Measurements from ENCODE around the gene VDR.
A peak's percentile ranks its signal among the peaks of the same experiment; 100 is the strongest.

Gene VDR

DNA sequence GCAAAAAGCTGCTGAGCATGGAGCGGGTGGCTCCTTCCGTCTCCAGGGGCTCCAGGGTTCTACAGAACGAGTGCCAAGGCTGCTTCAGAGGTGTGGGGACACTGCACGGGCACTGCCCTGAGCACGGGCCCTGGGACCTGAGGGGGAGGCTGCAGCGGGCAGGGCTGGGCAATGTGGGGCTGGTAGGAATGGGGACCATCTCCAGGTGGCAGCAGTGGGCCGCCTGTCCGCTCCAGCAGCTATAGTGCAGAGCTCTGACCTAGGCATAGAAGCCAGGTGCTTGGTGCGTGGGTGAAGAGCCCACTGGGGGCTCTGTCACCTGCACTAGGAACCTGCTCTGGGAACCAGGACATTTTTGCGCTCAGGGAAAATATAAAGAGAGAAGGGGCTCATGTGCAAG lies 107.4 kb downstream of the VDR start:
- H2AK5ac ChIP-seq (ENCODE audit: low read length, severe bottlenecking), result no peak overlapping the region
- no peak overlapping the region for H4K91ac ChIP-seq (ENCODE audit: low read length)
- no peak overlapping the region for H2BK12ac ChIP-seq (ENCODE audit: low read length in 2 of 2)
- peaks cover 18% of the 10 kb centered on the region for H3K4me1 ChIP-seq (ENCODE audit: control insufficient read depth, insufficient read depth, low read depth, low read length)
- H3K36me3 ChIP-seq (ENCODE audit: control insufficient read depth in 1 of 2, insufficient read depth in 2 of 2, low read depth in 1 of 2, low read length in 2 of 2), result peaks cover 79 to 83% of the 10 kb centered on the region in 2 experiments
- no peak overlapping the region for H3K9ac ChIP-seq (ENCODE audit: low read length)
- H3K4me2 ChIP-seq (ENCODE audit: low read length, poor library complexity, severe bottlenecking), result no peak overlapping the region
- H2BK120ac ChIP-seq (ENCODE audit: low read depth, low read length), result no peak overlapping the region
- no peaks in the 10 kb centered on the region for H3K9me3 ChIP-seq (ENCODE audit: control insufficient read depth, low read length)
- no peak overlapping the region for H3K4me3 ChIP-seq (ENCODE audit: insufficient read depth in 1 of 2, low read depth in 1 of 2, low read length in 2 of 2)
- peaks cover 51% of the 10 kb centered on the region for H3K79me1 ChIP-seq (replicated peaks; ENCODE audit: low read length, poor library complexity, severe bottlenecking)
- H4K8ac ChIP-seq (ENCODE audit: low read length), result no peak overlapping the region
- peak overlapping the region; percentile 2 for H2BK15ac ChIP-seq (ENCODE audit: low read depth, poor library complexity, severe bottlenecking)
- no peak overlapping the region for H3K4ac ChIP-seq (ENCODE audit: low read depth in 1 of 2, low read length in 2 of 2)
- H3K23ac ChIP-seq (ENCODE audit: low read length in 2 of 2), result no peak overlapping the region
- H3K27me3 ChIP-seq (ENCODE audit: control insufficient read depth in 1 of 2, insufficient read depth in 1 of 2, low read length in 2 of 2), result no peaks in the 10 kb centered on the region
- WGBS, result 94% methylated on average over 10 of the region's 10 CpGs
- H3K14ac ChIP-seq (ENCODE audit: low read length in 2 of 2), result no peak overlapping the region
- no peak overlapping the region for H2AFZ ChIP-seq (ENCODE audit: low read depth, low read length)
- DNase-seq, result no peak
- H3K18ac ChIP-seq (ENCODE audit: low read depth in 1 of 2, low read length in 2 of 2), result no peak overlapping the region
- H2BK5ac ChIP-seq (ENCODE audit: low read depth, low read length, poor library complexity, severe bottlenecking), result no peak overlapping the region
- no peak overlapping the region for H3K27ac ChIP-seq (ENCODE audit: low read length, poor library complexity, severe bottlenecking)

DNA sequence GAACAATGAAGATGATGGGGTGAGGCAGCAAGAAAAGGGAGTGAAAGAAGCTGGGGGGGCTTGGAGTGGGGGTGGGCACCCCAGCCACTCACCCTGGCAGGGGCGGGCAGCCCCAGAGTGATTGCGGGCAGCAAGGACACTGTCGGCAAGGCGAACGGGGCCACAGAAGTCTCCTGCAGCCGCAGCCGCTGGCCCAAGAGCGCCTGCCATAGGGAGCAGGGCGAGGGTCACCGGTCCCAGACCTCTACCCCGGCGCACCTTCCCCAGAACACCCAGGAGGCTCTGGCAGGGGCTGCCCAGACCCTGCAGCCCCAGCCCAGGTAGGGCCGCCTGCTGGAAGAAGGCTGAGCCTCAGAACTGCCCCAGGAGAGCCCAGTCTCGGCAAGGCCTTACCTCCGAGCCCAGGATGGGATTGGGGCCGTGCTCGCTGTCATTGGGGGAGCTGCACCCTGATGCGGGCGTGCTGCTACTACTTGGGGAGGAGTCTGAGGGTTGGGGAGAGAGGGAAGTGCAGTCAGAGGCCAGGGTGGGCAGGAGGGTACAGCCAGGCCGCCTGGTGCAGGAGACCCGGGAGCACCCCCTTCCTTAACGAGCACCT lies 108.9 kb downstream of the VDR start:
- no peak overlapping the region for H3K9ac ChIP-seq (ENCODE audit: low read length)
- H2BK5ac ChIP-seq (ENCODE audit: low read depth, low read length, poor library complexity, severe bottlenecking), result no peak overlapping the region

DNA sequence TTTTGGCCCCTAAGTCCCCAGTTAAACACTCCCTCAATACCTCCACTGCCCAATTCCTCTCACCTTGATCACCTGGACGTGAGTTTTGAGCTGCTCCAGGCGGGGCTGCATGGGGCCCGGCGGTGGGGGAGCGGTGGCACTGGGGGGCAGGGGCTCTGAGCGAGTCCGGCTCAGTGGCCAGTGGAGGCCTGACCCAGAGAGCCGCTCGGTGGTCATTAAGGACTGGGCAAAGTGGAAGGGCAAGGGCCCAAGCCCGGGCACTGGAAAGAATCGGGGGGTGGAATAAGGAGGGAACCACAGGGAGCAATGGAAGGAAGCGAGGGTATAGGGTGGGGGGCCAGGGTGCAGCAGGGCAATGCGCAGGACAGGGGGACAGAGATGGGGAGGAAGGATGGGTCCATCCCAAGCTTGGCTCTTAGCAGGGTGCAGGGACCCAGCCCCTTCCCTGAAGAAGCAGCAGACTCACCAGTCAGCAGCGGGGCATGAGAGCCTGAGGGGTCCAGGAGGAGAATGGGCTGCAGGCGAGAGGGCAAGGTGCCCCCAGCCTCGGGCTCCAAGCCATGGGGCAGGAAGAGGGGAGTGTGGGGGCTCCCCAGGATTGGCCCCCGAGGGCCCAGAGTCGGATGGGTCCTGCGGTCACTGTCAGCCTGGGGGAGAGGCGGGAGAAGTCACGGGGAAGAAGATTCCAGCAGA lies 109.5 kb downstream of the VDR start:
- Histone ChIP-seq H3K18ac (ENCODE audit: low read depth in 1 of 2, low read length in 2 of 2) (no peak overlapping the region), H3K27me3 (ENCODE audit: control insufficient read depth in 1 of 2, insufficient read depth in 1 of 2, low read length in 2 of 2) (no peaks in the 10 kb centered on the region), H3K4me3 (ENCODE audit: insufficient read depth in 1 of 2, low read depth in 1 of 2, low read length in 2 of 2) (no peak overlapping the region), H3K23ac (ENCODE audit: low read length in 2 of 2) (no peak overlapping the region), H2BK15ac (ENCODE audit: low read depth, poor library complexity, severe bottlenecking) (no peak overlapping the region), H2AK5ac (ENCODE audit: low read length, severe bottlenecking) (no peak overlapping the region), H3K14ac (ENCODE audit: low read length in 2 of 2) (no peak overlapping the region), H4K8ac (ENCODE audit: low read length) (no peak overlapping the region), H2BK12ac (ENCODE audit: low read length in 2 of 2) (no peak overlapping the region), H3K9me3 (ENCODE audit: control insufficient read depth, low read length) (no peaks in the 10 kb centered on the region), H3K27ac (ENCODE audit: low read length, poor library complexity, severe bottlenecking) (no peak overlapping the region), H2AFZ (ENCODE audit: low read depth, low read length) (no peak overlapping the region), H3K9ac (ENCODE audit: low read length) (no peak overlapping the region), H2BK120ac (ENCODE audit: low read depth, low read length) (no peak overlapping the region), H4K91ac (ENCODE audit: low read length) (no peak overlapping the region), H3K4me1 (ENCODE audit: control insufficient read depth, insufficient read depth, low read depth, low read length) (peaks cover 7% of the 10 kb centered on the region), H3K4me2 (ENCODE audit: low read length, poor library complexity, severe bottlenecking) (no peak overlapping the region), H3K79me1 (replicated peaks; ENCODE audit: low read length, poor library complexity, severe bottlenecking) (peaks cover 59% of the 10 kb centered on the region), H2BK5ac (ENCODE audit: low read depth, low read length, poor library complexity, severe bottlenecking) (no peak overlapping the region), H3K4ac (ENCODE audit: low read depth in 1 of 2, low read length in 2 of 2) (no peak overlapping the region), H3K36me3 (ENCODE audit: control insufficient read depth in 1 of 2, insufficient read depth in 2 of 2, low read depth in 1 of 2, low read length in 2 of 2) (peaks cover 89 to 93% of the 10 kb centered on the region in 2 experiments)
- 97% methylated on average over 21 of the region's 21 CpGs for WGBS
- DNase-seq, result no peak

More for the DNA sequence above, 108.9 kb downstream of the VDR start:
- Histone ChIP-seq H3K4me1 (ENCODE audit: control insufficient read depth, insufficient read depth, low read depth, low read length) (peaks cover 8% of the 10 kb centered on the region), H4K91ac (ENCODE audit: low read length) (peak overlapping the region; percentile 27), H2BK12ac (ENCODE audit: low read length in 2 of 2) (no peak overlapping the region), H2AK5ac (ENCODE audit: low read length, severe bottlenecking) (no peak overlapping the region), H3K27me3 (ENCODE audit: control insufficient read depth in 1 of 2, insufficient read depth in 1 of 2, low read length in 2 of 2) (no peaks in the 10 kb centered on the region), H2AFZ (ENCODE audit: low read depth, low read length) (no peak overlapping the region), H4K8ac (ENCODE audit: low read length) (no peak overlapping the region), H3K18ac (ENCODE audit: low read depth in 1 of 2, low read length in 2 of 2) (no peak overlapping the region), H3K36me3 (ENCODE audit: control insufficient read depth in 1 of 2, insufficient read depth in 2 of 2, low read depth in 1 of 2, low read length in 2 of 2) (peaks cover 88 to 89% of the 10 kb centered on the region in 2 experiments), H3K79me1 (replicated peaks; ENCODE audit: low read length, poor library complexity, severe bottlenecking) (peaks cover 60% of the 10 kb centered on the region), H2BK15ac (ENCODE audit: low read depth, poor library complexity, severe bottlenecking) (no peak overlapping the region), H3K9me3 (ENCODE audit: control insufficient read depth, low read length) (no peaks in the 10 kb centered on the region), H3K23ac (ENCODE audit: low read length in 2 of 2) (no peak overlapping the region), H3K4me3 (ENCODE audit: insufficient read depth in 1 of 2, low read depth in 1 of 2, low read length in 2 of 2) (no peak overlapping the region), H3K4me2 (ENCODE audit: low read length, poor library complexity, severe bottlenecking) (no peak overlapping the region), H2BK120ac (ENCODE audit: low read depth, low read length) (no peak overlapping the region), H3K27ac (ENCODE audit: low read length, poor library complexity, severe bottlenecking) (no peak overlapping the region), H3K14ac (ENCODE audit: low read length in 2 of 2) (no peak overlapping the region), H3K4ac (ENCODE audit: low read depth in 1 of 2, low read length in 2 of 2) (no peak overlapping the region)
- 97% methylated on average over 18 of the region's 22 CpGs for WGBS
- DNase-seq, result no peak

DNA sequence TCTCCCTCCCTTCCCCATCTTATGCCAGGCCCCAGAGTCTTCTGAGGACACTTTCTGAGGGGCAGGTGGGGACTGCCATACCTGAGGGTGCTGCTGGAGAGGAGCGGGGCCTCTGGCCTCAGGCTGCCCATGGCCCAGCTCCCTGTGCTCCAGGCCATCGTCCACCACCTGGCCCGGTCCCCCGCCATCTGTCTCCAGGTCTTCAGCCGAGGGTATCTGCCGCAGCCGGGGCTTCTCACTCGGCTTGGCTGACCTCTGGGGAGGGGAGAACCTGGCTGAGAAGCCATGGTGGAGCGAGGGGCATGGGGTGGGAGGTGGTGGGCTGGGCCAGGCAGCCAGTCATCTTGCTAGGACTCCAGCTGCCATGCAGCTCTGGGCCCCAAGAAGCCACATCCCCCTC lies 110.1 kb downstream of the VDR start:
- Histone ChIP-seq H3K23ac (ENCODE audit: low read length in 2 of 2) (no peak overlapping the region), H3K9ac (ENCODE audit: low read length) (no peak overlapping the region), H3K36me3 (ENCODE audit: control insufficient read depth in 1 of 2, insufficient read depth in 2 of 2, low read depth in 1 of 2, low read length in 2 of 2) (peaks cover 88 to 94% of the 10 kb centered on the region in 2 experiments), H3K4ac (ENCODE audit: low read depth in 1 of 2, low read length in 2 of 2) (no peak overlapping the region), H2AFZ (ENCODE audit: low read depth, low read length) (no peak overlapping the region), H2BK120ac (ENCODE audit: low read depth, low read length) (no peak overlapping the region), H4K8ac (ENCODE audit: low read length) (no peak overlapping the region), H3K14ac (ENCODE audit: low read length in 2 of 2) (no peak overlapping the region), H2BK5ac (ENCODE audit: low read depth, low read length, poor library complexity, severe bottlenecking) (no peak overlapping the region), H3K79me1 (replicated peaks; ENCODE audit: low read length, poor library complexity, severe bottlenecking) (peaks cover 62% of the 10 kb centered on the region), H3K27me3 (ENCODE audit: control insufficient read depth in 1 of 2, insufficient read depth in 1 of 2, low read length in 2 of 2) (no peaks in the 10 kb centered on the region), H3K4me1 (ENCODE audit: control insufficient read depth, insufficient read depth, low read depth, low read length) (peaks cover 6% of the 10 kb centered on the region), H2AK5ac (ENCODE audit: low read length, severe bottlenecking) (no peak overlapping the region), H3K27ac (ENCODE audit: low read length, poor library complexity, severe bottlenecking) (no peak overlapping the region), H4K91ac (ENCODE audit: low read length) (no peak overlapping the region), H3K18ac (ENCODE audit: low read depth in 1 of 2, low read length in 2 of 2) (no peak overlapping the region), H2BK12ac (ENCODE audit: low read length in 2 of 2) (no peak overlapping the region), H3K4me3 (ENCODE audit: insufficient read depth in 1 of 2, low read depth in 1 of 2, low read length in 2 of 2) (no peak overlapping the region), H2BK15ac (ENCODE audit: low read depth, poor library complexity, severe bottlenecking) (no peak overlapping the region), H3K9me3 (ENCODE audit: control insufficient read depth, low read length) (no peaks in the 10 kb centered on the region), H3K4me2 (ENCODE audit: low read length, poor library complexity, severe bottlenecking) (no peak overlapping the region)
- no peak for DNase-seq
- 96% methylated on average over 9 of the region's 9 CpGs for WGBS
